Astrocyte of the cerebellum (primary cell): Measurements from ENCODE around the gene GNPTG.
A peak's percentile ranks its signal among the peaks of the same experiment; 100 is the strongest.

ENCODE experiments used
- DNase-seq: peaks from one replicate; pipeline ENCODE4 v3.0.0-alpha.2; 2011; ENCODE audit warnings: low read depth
- H3K4me3 ChIP-seq: 2 replicates; pipeline ENCODE4 v1.5.1; 2011; ENCODE audit warnings: mild to moderate bottlenecking, low read depth, low read length, moderate library complexity
- CTCF ChIP-seq: IDR thresholded peaks from 2 replicates; pipeline ENCODE4 v1.5.1; 2012; ENCODE audit warnings: low read length, low read depth, moderate library complexity, mild to moderate bottlenecking; ENCODE audit errors: missing control alignments
- in situ Hi-C: cut with HindIII; loops from 2 replicates; pipeline ENCODE4 v1.10.0; 2017; ENCODE audit warnings: low sequenced_read_pairs

The GNPTG gene

GRCh38 chr16:1401061-1401757 is 49.5 kb downstream of the GNPTG start:
- no peak for TF ChIP-seq CTCF
- no peak for DNase-seq
- in situ Hi-C loops: no loop called here
- H3K4me3 ChIP-seq: no peak overlapping the region

GRCh38 chr16:1401758-1402154 is 50.0 kb downstream of the GNPTG start:
- in situ Hi-C loops: no loop called here
- no peak for TF ChIP-seq CTCF
- DNase-seq: no peak
- no peak overlapping the region for H3K4me3 ChIP-seq

GRCh38 chr16:1403036-1403435 is 51.3 kb downstream of the GNPTG start:
- H3K4me3 ChIP-seq: no peak overlapping the region
- TF ChIP-seq CTCF: no peak
- in situ Hi-C loops: no loop called here
- no peak for DNase-seq

GRCh38 chr16:1403733-1404132 is 52.0 kb downstream of the GNPTG start:
- no peak for TF ChIP-seq CTCF
- no peak for DNase-seq
- in situ Hi-C loops: no loop called here
- no peak overlapping the region for H3K4me3 ChIP-seq

- TF ChIP-seq CTCF: no peak
- peak overlapping the region; percentile 56 for H3K4me3 ChIP-seq
- DNase-seq: no peak
- in situ Hi-C loops: no loop called here
Observed at GRCh38 chr16:1407753-1408152, 56.0 kb downstream of the GNPTG start.

GRCh38 chr16:1408171-1408837 is 56.6 kb downstream of the GNPTG start:
- H3K4me3 ChIP-seq: peak overlapping the region; percentile 56
- DNase-seq: peak; percentile 66
- no peak for TF ChIP-seq CTCF
- in situ Hi-C loops: no loop called here
